ENCODE results near the gene ISY1.
"Not testable (repeated sequence)": the region's sequence is repeated elsewhere in the genome, so short reads cannot be mapped to it uniquely, and the experiment has no call there.

ISY1 gene

DNA sequence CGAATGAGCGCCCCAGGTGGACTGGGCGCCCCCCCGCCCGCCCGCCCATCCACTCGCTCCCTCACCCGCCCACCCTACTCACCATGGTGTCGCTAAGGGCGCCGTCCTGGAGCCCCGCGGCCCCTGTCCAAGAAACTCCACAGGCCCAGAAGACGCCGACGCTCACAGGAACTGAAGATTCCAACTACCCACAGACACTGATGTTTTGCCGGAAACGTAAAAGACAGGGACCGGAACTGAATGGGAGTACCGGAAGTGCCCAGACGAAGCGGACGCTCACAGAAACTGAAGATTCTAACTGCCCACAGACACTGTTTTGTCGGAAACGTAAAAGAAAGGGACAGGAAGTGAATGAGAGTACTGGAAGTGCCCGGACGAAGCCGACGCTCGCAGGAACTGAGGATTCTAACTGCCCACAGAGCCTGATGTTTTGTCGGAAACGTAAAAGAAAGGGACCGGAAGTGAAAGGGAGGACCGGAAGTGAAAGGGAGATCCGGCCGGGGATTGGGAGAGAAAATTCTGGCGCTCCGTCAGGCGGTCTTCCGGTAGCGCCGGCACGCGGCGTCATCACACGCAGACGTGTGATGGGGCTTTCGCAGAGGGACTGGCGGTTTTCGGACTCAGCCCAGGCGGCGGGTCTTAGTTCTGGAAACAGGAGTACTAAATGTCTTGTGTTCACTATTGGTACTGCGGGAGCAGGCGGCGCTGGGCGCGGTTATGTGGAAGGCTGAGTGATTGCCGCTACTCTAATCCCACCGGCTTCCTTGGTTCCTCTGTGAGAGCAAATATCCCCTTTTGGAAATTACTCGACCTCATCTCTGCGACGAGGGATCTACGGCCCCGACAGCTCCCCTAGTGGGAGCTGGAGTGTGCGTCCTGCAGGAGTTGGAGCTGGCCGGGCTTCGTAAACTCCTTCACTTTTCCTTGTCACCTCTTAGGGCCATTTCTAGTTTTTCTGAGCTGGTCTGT is at the start of gene ISY1:
Gene ISY1, minus strand, starts transcription at position 173 of the 969 bp plus-strand sequence. Its CDS starts 88 bp downstream, at position 85.
- DNase-seq: peak; percentile 91

DNA sequence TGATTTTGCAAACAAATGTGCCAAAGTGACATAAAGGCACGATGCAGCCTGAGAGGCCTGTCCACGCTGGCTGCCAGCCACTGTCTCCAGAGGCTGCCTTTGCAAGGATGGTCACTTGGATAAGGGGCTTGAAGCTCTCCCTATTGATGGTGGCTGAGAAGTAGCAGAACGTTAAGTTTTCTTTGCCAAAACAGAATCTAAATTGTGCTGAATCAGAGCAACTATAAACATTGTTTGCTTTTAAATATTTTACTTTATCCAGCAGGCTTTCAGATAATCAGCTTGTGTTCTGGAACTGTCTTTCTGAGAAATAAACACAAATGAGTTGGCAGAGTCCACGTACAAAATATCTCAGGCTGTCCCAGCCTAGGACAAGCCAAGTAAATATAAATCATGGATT is 46.6 kb upstream of the ISY1 start:
- no peak for DNase-seq

DNA sequence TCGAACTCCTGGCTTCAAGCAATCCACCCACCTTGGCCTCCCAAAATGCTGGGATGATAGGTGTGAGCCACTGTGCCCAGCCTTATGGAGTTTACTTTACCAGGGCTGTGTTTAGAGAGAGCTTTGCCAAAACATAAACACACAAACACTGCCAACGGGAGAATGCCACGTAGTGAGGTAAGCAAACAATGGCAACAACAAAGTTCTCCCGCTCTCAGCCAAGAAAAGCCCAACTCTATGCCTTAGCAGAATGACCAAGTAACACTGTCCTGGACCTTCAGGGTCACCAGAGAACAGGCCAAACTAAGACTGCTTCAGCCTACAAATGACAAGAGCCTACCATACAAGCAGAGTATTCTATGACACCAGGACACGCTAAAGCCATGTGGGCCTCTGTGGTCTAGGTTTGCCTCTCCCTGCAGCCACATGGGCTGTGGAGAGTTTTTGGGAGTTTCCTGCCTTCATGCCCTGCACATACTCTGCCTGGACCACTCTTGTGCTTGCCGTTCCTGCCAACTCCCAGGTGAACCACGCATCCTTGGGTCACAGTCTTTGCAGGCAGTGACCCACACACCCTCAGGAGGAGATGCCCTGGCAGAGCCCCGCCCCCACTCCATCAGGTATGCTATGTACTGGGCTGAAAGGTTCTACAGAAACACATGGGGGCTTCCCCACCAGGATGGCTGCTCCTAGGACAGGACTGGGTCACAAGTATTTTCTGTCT is 44.4 kb upstream of the ISY1 start:
- DNase-seq: no peak

DNA sequence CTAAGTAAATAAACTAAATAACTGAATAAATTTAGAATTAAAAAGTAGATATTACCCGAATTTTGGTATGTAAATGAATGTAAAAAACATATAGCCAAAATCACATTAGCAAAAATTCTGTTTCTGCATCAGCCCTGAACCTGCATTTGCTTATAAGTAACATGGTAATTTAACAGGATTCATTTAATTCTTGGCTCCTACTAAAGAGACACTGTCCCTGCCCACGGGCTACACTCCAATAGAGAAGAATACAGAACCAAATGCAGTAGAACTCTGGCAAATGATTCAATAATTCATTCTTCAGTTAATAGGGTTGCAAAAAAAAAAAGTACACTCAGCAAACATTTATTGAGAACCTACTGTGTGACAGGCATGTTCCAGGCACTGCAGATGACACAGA is 43.6 kb upstream of the ISY1 start:
- no peak for DNase-seq

DNA sequence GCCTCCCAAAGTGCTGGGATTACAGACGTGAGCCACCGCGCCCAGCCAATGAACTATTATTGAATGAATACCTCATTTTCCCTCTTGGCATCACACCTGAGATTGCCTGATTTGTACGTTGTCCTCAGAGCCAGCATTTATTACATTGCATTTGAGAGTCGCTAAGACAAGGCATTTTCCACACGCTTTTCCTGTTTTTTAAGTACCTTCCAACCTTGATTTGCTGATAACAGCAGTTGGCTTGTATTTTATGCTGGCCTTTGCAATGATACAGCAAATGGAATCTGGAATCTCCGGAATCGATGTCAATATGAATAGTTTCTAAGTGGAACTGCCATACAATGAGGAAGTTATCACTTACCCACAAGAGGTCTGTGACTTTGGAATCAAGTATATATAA is 38.5 kb upstream of the ISY1 start:
- DNase-seq: no peak

DNA sequence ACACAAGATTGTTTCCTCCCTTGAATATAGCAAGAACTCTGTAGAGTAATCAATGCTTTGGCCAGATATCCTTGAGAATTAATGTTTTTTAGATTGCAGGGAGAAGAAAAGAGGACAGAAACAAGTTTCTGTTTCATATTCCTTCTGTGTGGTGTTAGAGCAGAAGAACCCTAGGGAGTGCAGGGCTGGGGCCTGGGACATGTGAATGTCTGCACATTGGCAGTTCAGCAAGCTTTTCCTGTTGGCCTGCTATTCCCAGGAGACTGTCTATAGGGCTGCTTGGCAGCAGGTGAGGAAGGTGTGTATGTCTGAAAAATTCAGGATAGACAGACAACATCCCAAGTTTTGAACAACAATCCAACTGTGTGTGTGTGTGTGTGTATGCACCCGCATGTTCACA is 36.5 kb upstream of the ISY1 start:
- DNase-seq: no peak

DNA sequence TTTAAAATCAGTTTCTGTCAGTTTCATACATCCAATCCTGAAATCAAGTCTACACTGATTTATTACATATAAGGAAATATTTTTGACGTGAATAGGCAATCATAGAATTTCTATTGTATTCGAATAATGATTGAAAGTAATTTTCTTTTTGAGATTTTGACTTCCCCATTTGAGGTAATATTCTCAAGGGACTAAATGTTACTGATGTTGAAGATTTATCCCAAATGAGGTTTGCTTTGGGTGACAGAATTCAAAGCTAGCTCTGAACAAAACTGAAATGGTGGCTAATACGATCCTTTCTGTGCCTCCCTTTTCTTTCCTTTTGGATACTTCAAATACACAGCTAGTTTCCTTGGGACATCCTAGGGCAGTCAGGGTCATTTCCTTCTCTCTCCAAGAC is 35.7 kb upstream of the ISY1 start:
- no peak for DNase-seq

DNA sequence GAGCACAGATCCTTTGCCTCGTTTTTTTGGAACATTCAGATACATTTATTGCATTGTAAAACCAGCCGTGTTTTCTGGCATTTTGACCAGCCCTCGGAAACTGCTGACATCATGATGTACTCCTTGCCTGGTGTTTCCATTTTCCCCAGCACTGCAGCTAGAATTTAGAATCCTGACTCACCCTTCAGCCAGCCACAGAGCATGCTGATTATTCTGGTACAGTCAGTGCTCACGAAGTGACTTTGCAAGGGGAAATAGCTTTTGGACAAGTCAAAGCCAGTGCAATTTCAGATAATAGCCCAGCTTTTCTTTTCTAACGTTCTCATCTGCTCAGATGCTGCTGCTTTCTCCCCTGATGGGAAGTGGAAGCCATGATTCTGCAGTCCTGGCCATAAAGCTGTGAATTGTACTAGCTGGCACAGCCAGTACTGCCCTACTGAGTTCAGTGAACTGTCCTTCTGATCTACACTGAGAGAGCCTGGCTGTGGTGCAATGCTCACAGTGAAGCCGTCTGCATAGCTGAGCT is 34.9 kb upstream of the ISY1 start:
- DNase-seq: peak; percentile 27

DNA sequence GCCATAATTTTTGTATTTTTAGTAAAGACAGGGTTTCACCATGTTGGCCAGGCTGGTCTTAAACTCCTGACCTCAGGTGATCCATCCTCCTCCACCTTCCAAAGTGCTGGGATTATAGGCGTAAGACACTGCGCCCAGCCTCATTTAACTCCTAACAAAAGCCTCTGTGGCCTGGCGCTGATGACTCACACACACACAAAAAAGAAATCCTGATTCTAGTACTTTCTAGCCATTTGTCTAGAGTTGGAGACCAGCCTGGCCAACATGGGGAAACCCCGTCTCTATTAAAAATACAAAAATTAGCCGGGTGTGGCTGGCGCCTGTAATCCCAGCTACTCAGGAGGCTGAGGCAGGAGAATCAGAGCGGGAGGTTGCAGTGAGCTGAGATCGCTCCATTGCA is 28.9 kb upstream of the ISY1 start:
- DNase-seq: not testable (repeated sequence)

DNA sequence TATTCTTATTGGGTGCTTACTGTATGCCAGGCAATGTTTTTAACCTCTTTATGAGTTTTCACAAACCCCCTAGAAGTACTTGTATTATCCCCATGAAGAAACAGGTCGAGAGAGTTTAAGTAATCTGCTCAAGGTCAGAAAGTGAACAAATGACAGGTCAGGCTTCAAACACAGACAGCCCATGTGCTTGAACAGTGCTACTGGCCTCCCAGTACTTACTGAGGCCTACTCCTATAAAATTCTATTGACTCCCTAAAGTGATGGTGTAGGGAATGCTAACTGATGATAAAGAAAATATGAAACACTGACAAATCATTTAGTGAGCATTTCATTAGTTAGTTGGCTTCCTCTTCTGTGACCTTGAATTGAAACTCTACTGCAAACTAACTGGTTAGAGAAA is 27.0 kb upstream of the ISY1 start:
- DNase-seq: no peak

DNA sequence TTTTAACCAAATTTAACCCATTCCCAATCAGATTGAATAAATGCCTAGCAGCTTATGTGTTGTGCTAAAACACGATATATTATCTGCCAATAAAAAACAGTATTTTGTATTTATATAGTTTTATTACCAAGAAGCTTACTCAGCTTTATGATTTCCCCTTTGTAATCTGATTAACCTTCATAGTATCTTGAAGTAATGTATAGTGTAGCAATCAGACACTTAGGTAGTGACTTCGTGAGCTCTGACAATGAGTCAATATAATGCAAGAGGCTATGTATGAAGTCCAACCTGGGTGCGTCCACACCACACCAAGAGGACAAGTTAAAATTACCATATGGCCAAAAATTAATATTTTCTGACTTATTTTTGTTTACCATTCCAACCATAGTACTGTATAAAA is 24.9 kb upstream of the ISY1 start:
- no peak for DNase-seq

DNA sequence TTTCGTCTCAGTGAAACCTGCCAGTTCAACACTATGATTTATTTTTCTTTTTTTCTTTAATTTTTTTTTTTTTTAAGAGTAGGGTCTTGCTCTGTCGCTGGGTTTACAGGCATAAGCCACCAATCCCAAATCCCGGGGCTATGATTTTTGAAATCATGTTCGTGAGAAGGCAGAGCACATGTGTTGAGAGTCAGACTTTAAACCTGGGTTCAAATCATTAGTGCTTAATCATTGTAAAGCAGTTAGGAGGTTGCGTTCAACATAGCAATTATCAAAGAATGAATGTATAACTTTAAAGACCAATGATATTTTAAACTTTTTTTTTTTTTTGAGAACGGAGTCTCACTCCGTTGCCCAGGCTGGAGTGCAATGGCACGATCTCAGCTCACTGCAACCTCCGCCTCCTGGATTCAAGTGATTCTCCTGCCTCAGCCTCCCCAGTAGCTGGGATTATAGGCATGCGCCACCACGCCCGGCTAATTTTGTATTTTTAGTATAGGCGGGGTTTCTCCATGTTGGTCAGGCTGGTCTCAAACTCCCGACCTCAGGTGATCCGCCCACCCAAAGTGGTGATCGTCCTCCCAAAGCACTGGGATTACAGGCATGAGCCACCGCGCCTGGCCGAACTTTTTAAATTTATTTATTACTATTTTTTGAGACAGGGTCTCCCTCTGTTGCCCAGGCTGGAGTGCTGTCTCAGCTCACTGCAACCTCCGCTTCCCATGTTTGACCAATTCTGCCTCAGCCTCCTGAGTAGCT is 24.1 kb upstream of the ISY1 start:
- not testable (repeated sequence) for DNase-seq

DNA sequence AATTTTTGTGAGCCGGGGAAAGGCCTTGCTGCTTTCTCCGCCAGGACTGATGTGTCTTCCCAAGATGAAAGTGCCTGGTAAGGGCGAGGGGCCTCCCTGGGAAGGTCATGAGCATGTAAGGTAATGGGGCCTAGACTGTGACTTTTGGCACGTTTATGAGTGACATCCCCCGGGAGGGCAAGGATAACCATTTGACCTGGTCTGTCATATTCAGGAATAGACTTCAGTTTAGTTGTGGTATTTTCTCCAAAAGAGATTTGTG is 23.5 kb upstream of the ISY1 start:
- DNase-seq: no peak

DNA sequence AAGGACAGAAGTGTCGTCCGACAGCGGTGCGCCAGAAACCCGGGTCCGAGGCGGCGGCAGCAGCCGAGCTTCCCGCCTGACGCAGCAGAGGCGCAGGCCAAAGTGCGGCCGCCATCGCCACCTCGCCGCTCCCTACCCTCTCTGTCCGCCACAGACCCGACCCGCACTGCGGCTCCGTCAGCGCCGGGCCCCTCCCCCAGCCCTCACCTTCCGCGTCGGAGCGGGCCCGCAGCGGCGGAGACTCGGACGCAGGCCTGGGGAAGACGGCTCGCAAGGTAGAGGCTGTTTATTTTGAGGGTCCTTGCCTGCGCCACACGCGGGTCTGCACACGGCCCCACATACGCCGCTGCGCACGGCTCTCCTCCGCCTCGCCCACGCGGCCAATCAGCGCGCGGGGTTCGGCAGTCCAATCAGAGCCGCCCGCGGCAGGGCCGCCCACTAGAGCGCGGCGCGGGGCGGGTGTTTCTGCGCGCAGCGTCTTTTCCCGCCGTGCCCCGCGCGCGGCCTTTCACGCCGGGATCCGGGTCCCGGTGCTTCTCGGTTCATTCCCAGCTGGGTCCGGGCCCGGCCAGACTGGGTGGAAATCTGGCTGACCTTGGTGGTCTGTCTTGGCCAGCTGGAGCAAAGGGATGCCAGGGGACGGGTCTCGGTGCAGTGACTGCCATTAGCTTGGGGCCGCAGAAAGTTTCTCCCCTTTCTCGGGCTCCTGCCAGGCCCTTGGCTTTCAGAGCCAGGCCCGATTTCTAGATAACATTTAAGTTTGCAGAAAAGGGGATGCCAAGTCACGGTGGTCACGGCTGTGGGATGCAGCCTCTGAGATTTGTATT is 22.9 kb upstream of the ISY1 start, which contains the start of gene CNBP:
Gene CNBP, minus strand, starts transcription at position 328 of the 827 bp plus-strand sequence. CDS start 12,139 bp downstream, outside the sequence.
- DNase-seq: peak; percentile 92

DNA sequence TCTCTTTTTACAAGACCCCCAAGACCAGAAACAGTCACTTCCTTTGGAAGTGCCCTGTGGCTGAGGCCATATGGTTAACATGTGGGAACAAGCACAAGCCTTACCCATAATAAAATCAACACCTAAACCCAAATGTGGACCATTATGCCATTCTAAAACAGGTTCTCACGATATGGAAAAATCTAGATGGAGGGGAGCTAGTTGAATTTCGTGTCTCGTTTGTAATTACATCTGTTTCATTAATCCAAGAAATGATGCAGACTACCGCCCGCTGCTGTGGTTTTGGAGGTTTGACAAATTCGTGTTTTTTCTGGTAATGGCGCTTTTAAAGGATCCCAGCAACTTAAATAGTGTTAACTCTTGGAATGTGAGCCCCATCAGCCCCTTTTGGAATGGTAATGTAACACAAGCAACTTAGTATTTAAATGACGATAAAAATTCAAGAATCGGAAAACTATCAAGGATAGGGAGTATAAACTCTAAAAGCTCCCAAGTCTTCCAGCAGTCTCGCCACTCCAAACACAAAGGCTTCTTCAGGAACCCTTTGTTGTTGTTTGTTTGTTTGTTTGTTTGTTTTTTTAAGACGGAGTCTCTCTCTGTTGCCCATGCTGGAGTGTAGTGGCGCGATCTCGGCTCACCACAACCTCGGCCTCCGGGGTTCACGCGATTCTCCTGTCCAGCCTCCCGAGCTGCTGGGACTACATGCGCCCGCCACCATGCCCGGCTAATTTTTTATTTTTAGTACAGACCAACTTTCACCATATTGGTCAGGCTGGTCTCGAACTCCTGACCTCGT is 21.7 kb upstream of the ISY1 start:
- no peak for DNase-seq

DNA sequence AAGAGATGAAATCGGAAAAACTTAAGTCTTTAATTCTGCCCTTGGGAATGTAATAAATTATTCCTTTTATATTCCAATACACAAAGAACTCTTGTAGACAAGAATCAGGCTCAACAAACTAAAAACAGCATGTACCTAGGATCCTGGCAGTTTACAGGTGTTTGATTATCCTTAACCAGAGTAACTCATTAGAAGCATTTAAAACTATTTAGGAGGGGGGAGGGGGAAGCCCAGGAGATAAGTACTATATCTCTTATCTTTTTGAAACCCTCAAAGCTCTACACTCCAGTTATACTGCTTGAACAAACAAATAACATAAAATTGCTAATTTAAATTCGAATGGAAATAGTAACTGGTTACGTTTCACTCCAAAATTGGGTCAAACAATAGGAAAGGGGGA is 21.0 kb upstream of the ISY1 start:
- DNase-seq: no peak

DNA sequence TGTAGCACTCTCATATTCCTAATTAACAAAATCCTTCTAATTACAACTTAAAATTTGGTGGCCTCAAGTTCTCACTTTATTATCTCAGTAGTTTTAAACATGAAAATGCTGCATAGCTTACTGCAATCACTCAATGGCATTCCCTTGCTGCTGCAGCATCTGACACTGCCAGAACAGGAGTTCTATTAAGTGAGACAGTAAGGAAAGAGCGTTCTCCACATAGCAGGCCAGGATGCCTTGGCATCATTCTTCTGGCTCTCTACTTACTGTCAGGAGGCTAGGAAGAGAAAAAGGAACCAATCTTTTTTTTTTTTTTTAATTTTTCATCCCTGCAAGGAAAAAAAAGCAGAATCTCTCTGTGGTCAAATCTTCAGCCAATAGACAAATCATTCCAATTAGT is 19.6 kb upstream of the ISY1 start:
- no peak for DNase-seq

DNA sequence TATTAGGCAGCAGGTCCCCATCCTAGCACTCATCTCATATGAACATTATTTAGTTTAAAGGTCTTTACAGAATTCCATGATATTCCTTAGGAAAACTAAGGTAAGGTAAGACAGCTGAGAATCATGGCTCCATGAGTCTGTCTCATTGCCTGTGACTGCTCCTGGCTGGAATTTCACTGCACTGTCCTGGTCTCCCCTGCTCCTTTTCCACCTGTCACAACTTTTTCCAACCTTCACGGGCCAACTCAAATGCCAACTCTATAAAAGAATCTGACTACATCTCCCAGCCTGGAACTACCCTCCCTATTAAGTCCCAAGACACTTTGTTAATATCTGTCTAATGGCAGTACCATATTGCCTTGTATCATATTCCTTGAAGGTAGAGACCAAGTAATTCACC is 15.2 kb upstream of the ISY1 start:
- DNase-seq: no peak

DNA sequence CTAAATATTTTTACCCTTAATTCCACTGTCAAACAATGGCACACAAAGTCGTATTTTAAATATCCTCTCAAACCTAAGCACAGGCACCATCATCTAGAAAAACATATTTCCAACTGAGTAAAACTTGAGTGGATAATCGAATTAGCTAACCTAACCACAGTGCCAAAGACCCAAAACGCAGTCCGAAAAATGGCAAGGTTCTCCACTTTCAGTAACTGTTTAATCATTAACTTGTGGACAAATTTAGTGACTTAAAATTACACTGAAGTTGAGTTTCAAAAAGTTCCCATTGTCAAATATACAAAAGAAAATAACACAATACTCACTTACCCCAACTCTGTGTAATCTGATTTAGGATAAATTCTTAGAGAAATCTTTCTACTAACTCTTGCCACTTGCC is 12.9 kb upstream of the ISY1 start:
- no peak for DNase-seq

DNA sequence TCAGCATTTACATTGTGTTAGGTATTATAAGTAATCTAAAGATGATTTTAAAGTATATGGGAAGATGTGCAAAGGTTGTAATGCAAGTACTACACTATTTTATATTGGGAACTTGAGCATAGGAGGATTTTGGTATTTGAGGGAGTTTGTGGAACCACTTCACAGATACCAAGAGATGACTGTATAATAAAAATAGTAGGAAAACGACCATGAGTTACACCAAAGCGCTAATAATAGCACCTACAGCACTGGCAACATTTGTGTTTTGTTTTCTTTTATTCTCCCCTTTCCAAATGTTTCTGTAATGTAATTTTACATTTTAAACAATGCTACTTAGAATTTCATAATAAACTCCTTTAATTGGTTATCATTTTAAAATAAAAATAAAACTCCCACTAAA is 12.3 kb upstream of the ISY1 start:
- no peak for DNase-seq

DNA sequence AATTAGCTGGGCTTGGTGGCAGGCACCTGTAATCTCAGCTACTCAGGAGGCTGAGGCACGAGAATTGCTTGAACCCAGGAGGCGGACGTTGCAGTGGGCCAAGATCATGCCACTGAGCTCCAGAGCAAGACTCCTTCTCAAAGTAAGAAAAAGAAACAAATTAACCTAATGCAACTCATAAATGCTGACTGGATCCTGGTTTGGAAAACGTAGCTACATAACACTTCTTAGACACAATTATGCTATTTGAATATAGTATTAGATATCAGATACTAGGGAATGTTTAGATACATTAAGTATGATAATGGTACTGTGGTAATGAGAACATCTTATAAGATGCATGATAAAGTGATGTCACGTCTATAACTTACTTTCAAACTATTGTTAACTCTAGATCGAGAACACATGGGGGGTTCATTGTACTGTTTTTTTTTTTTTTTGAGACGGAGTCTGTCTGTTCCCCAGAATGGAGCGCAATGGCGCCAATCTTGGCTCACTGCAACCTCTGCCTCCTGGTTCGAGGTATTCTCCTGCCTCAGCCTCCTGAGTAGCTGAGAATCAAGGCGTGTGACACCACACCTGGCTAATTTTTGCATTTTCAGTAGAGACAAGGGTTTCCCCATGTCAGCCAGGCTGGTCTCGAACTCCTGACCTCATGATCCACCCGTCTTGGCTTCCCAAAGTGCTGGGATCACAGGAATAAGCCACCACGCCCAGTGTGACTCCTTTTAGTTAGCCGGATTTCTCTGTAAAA is 5.9 kb upstream of the ISY1 start:
- DNase-seq: no peak

Measured in CD4-positive, alpha-beta T cell treated with Interferon gamma for 1 hour (primary cell).